NCI-H446 (cell line): Measurements from ENCODE around the gene KAZN.
A peak's percentile ranks its signal among the peaks of the same experiment; 100 is the strongest.

Source experiments
- DNase-seq, 2 experiments: peaks; one replicate each; lab custom pipeline; 2025; lab: John Stamatoyannopoulos, UW

Gene KAZN

DNA sequence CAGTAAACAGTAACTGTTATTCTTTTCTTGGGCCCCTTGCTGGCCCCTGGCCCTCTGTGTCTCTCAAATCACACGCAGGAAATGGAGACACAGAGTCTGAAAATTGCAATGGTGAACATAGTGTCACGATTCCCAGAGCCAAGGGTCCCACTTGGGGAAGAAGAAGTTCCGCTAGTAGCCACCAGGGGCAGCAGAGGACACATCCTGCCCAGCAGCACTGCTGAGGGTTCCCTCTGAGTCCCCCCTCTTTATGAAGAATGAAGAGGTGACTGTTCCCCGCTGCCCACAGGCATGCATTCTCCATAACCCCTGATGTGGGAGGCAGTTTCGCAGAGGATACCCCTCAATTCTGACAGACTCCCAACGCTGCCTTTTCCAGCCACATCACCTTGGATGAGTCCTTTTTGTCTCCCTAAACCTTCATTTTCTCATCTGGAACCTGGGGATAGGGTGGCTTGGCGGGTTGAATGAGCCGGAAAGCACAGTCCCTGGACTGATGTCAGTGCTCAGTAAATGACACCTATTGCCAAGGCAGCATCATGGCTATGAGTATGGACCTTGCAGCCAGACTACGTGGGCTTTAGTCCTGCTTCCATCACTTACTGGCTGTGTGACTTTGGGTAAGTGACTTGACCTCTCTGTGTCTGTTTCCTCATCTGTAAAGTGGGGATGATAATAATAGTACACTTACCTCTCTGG lies 317.0 kb downstream of the KAZN start:
- peak; percentile 36 to 67 for DNase-seq

DNA sequence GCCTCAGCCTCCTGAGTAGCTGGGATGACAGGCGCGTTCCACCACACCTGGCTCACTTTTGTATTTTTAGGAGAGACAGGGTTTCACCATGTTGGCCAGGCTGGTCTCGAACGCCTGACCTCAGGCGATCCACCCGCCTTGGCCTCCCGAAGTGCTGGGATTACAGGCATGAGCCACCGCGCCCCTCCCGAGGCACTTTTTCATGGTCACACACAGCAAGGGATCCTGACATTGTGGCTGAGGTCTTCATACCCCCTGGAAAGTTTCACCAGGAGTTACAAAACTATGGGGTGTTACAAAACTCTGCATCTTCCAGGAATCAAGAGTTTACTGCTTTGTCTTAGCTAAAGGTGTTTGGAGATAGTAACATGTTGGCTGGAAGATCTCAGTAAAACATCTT lies 320.8 kb downstream of the KAZN start:
- DNase-seq: no peak

DNA sequence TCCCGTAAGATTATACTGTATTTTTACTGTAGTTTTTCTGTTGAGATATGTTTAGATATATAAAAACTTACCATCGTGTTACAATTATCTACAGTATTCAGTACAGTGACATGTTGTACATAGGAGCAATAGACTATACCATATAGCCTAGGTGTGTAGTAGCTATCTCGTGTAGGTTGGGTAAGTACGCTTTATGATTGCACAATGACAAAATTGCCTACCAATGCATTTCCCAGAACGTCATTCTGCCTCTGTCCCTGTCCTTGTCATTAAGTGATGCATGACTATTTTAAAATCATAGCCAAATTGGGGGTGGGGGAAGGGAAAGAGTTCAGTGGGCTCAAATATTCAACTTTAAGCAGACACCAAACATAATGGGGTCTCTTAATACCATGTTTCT lies 321.3 kb downstream of the KAZN start:
- no peak for DNase-seq

DNA sequence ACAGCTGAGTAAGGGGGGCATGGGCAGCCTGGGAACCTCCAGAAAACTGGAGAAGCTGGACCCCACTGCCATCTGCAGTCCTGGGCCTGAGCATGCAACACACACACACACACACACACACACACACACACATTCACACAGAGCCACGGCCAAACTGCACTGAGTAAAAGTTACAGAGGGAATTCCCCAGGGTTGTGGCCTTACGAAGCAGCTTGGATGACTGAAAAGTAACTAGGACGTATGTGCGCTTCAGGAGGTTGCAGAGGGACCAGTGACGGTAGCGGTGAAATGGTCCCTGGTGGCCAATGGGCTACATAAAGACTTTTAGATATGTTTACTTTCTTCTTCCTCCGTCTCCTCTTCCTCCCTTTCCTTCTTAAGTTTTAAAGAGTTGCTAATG lies 322.6 kb downstream of the KAZN start:
- no peak for DNase-seq

DNA sequence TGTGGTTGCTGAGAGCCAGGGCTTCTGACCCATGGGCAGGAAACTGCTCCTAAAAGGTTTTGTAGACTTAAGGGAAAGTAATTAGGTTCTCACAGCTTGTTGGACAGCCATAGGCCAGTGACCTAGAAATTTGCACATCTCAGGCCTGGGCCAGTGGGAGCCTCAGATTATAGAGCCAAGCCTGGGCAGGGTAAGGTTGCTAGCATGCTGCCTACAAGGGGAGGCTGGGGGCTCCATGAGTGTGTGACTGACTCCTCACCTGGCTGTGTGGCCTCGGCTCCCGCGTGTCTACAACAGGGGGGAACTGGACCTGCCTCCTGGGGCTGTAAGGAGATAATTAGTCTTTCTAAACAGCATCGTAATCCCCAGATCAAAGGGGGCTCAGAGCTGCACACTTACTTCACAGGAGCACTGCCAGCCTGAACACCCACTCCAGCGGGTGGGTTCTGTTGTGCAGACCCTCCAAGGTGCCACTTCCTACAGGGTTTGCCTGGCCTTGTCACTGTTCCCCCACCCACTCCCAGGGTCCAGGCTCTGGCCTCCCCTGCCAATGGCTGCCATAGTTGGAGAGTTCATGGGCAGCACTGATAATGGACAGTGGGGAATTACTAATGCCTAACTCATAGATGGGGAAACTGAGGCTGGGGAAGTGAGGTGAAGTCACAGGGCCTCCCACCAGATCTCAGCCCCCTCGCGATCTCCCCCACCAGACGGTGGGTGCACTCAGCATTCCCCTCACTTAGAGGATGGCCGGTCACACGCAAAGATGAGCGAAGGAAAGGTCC lies 324.6 kb downstream of the KAZN start:
- DNase-seq: no peak

DNA sequence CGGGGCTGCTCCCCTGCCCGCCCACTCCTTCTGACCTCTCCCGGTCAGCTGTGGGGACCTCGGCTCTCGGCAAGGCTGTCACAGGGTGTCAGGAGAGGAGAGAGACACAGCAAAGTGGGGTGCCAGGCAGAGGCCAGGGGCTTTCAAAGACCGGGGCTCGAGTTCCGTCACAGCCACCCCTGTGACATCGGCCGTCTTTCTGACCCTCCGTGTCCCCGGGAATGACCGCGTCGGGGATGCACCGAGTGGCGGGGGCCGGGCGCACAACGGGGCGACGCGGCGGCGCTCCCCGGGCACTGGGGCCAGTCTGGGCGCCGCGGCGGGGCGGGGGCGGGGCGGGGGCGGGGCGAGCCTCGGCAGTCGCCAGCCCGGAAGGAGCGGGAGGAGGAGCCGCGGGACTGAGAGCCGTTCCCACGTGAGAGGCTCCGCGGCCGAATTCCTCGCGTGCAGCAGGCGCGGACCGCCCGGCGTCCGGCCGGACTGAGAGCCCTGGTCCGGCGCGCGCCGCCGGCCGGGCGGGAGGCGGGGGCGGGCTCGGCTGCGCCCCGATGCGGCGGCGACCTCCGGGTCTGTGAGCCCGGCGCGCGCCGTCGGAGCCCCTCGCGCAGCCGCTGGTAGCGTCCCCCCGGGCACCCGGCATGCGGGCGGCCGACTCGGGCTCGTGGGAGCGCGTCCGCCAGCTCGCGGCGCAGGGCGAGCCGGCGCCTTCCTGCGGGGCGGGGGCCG lies 325.4 kb downstream of the KAZN start:
- peak in 1 of 2 experiments; percentile 69 for DNase-seq

DNA sequence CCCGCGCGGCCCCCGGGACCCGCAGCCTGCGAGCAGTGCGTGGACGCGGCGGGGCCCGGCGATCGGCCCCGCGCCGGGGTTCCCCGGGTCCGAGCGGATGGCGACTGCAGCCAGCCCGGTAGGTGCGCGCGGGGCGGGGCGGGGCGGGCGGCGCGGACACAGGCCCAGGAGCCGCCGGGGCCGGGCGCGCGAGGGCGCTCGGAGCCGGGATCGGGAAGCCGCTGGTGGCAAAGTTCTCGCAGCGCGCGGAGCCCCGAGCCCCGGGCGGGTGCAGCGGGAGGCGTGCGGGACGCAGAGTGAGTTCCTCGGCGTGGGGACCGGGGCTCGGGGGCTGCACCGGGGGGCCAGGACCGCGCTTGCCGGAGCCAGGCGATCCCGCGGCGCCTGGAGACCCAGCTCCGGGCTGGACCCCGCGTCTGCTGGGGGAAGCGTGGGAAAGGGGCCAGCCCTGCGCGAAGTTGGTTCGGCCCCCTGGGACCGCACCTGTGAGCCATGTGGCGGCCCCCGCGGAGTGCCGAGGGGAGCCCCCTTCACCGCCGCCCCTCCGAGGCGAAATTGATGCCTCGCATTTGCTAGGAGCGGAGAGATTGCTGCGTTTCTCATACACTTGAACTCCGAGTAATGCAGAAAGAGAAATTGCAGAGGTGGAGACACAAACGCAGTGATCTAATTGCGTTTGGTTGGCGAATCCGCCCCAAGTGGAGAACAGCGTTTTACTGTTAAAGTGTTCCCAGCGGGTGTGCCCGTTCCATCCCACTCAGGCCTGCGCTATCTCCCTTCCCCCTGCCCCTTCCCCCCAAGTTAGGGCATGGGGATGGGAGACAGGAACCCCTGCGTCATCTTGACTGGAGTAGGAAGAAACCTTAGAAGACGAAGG lies 326.2 kb downstream of the KAZN start:
- DNase-seq: peak in 1 of 2 experiments; percentile 41

DNA sequence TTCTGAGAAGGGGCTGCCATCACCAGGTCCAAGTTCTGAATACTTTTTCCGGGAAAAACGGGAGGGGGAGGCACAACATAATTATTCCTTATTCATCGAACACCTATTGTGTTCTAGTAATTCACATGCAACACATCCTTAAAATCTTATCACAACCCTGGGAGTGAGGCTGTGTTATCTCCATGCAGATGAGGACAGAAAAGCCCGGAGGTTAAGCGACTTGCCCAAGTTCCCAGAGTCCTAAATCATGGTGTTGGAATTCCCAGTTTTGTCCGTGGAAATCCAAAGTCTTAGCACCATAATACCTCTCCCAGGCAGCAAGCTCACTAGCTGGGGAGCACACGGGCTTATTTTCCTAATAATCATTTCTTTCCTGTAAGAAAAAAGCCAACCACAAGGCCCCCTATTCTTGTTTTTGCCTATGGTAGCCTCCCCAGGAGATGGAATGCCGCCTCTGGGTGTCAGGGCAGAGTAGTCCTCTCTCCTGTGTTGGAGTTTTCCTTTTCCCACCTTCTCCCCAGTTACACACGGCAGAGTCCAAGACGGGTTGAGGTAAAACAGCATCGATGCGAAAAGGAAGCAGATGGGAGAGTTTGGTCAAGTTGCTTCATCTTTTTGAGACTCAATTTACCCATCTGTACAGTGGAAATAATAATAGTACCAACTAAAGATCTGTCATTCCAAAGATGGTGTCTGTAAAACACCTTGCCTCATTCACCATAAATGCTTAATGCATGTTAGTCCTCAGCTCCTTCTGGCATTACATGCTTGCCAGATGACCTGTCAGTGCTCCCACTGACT lies 327.1 kb downstream of the KAZN start:
- DNase-seq: no peak

DNA sequence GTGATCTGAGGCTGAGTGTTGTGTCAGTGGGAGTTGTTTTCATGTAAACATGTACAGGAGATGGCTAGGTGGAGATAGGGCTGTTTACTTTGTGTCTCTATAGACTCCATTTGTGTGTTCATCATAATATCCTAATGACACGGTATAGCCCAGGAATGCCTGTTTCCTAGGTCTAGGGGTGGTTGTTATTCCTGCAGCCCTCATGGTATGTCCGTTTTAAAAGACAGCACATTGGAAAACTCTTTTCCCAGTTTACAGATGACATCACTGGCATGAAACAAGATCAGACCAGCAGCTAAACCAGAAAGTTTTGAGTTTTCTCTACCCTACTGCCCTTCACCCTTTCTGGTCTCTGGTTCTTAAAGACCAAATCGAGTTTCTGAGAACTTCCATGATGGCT lies 327.7 kb downstream of the KAZN start:
- no peak for DNase-seq

DNA sequence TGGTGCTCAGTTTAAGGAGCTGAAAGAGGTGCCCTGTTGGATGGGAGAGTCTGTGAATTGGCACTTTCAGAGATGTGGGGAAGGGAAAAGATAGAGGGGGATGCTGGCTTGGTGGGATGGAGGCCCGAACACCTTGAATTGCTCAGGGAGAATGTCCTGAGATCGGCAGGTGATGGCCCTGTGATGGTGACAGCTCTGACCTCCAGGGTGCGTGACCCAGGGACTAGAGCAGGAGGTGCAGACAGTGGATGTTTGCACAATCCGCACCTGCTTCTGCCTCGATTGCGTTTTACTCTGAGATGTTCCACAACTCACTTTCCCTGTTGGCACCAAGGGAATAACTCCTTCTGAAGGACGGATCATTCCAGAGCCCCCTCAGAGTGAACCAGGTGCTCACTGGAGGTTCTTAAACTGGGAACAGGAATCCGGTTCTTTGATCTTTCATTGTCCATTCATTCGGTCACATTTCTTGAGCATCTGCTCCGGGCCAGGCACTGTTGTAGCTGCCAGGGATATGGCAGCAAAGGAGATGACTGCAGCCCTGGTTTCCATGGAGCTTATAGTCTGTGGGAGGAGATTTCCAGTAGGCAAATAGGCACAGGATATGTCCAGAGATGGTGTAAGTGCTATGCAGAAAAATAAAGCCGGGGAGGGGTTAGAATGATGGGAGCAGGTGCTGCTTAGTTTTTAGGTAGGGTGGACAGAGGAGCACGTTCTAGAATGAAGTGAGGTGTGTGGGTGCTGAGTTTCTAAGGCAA lies 328.5 kb downstream of the KAZN start:
- DNase-seq: peak in 1 of 2 experiments; percentile 22

DNA sequence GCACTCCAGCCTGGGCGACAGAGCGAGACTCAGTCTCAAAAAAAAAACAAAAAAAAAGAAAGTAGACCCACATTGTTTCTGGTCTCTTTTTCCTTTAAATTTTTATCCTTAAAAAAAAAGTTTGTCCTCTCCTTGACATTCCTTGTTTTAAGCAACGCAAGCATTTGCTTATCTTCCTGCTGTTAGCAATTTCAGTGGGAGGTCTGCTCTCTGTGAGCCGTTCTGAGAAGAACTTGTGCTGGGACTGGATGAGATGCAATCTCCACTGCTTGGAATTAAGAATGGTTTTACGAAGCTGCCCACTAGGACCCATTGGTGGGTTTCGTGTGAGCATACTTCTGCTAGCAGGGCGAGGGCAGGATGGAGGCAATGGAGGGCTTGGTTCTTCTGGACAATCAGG lies 329.9 kb downstream of the KAZN start:
- no peak for DNase-seq

DNA sequence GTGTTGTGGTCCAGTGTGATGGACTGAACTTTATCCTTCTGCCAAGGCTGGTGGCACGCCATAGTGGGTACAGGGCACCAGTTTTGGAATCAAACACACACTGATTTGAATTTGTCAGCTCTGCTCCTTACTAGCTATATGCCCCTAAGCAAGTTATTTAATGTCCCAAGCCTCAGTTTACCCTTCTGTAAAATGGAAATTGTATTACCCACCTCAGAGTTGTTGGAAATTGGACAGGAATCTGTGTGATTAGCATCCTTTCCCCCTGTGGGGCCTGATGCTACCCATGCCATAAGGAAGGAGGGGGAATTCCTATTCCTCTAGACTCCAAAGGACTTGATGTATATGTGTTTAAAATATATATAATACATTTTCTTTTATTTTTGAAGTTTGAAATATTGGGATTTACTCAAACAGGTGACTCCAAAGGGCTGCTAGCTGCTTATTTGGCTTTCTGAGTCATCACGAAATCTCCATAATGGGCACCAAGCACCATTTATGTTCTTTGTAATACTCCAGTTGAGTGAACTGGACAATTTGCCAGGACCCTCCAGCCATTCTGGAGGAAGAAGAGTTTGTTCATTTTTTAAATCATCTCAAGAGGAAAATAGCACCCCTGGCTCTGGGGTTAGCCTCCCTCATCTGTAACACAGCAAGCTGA lies 330.5 kb downstream of the KAZN start:
- DNase-seq: peak; percentile 81 to 83

DNA sequence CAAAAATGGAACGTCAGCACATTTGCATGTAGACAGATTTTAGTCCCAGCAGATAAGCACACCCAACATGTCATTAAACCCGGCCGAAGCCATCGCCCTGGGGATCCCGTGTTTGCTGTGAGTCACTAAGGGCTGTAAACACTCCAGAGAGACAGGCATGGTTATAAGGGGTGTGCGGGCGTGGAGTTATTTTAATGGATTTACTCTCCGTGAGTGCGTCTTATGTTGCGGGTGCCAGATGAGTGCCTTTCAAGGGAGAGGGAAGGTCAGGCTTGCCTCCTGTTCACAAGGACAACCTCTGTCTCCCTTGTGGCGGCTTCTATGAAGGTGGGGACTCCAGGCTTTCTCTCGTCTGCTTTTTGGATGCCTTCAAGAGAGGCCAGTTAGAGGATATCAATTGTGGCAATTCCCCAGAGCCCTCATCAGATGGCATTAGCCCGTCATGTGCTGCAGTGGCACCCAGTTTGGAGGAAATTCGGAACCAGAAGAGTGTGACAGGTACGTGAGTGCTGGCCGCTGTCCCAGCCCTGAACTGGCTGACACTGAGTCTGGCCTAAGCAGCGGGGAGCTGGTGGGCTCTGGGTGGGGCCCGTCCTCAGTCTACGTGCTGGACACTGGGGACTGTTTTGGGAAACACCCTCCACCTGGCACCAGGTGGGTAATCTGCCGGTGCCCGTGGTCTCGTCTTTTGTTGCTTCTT lies 331.2 kb downstream of the KAZN start:
- peak; percentile 81 to 83 for DNase-seq

DNA sequence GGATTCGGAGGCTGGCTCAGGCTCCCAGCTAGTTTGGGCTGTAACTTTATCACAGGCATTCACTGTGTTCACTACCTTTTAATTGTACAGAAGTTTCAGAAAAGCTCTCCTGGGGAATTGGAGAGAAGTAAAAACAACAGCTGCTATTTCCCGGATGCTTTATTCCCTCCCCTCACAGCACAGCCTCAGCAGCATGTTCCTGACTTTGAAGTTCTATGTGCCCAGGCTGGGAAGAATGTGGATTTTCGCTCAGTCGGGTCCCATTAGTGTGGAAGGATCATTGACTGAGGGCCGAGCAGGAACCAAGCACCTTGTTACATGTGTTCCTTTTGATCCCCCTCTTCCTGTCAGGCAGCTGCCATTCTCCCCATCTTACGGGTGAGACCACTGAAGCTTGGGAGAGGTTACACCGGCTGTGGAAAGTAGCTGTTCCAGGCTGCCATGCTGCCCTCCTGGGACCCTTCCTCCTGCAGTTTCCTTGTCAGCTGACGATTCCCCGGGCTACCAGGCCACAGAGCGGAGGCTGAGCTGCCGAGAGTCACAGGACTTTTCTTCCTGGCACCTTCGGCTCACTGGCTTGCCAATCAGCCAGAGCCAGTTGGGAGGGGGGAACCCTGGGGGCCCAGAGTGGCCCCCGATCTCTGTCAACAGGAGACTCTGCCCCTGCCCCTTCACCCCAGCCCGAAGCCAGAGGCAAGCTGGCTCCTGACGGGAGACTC lies 331.9 kb downstream of the KAZN start:
- DNase-seq: no peak

DNA sequence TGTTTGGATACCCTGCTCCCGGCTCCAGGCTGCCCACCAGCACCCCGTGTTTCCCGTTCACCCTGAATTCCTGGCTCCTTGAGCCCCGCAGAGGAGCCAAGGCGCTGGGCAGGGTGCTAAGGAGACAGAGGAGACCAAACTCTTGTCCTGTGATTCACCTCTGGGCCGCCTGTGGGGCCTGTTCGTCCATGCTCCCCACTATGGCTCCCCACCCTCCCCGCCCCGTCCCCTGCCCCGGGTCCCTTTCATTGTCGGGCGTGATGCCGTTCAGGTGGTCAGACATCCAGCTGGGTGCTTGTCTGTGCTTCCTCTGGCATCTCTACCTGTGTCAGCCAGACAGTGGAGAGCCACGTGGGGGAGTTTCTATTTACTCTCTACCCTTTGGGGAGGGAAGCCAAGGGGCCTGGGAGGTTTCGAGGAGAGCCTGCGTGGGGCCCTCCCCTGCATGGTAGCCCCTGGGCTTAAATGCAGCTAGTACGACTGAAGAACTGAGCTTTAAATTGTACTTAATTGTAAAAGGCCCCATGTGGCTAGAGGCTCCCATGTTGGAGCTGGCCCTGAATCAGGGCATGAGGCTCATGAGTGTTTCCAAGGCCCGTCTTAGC lies 333.7 kb downstream of the KAZN start:
- DNase-seq: no peak

DNA sequence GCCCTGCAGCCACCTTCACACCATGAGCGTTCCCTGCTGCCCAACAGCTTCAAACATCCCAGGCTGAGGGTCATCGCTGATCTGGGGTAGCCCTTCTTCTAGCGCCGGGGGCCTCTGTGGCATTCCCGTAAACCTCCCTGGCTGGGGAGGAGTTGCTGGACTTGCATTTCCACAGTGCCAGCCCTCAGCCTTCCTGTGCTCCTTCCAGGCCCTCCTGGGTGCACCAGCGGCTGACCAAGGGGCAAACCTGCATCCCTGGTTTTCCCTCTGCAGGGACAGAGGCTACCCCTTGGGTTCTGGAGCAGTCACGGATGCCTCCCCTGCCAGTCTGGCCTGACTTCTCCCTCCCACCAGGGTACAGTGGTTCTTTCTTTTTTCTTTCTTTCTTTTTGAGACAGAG lies 336.4 kb downstream of the KAZN start:
- DNase-seq: no peak

DNA sequence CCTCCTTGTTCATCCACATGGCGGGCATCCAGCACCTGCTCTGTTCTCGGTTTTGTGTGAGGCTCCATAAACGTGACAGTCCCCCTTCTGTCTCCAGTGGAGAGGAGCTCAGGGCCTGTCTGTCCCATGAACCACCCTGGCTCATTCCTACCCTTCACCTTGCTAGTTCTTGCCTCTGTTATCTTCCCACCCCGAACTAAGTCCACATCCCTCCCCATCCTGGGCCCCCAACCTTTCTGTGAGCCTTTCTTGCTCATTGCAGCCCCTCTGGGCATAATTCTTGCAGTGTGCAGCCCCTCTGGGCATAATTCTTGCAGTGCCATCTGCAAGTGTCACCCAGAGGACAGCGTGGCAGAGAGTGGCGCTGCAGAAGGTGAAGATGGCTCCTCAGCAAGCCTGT lies 338.3 kb downstream of the KAZN start:
- peak in 1 of 2 experiments; percentile 13 for DNase-seq
